ENCODE results near the gene GNG7.

GNG7 gene

GRCh38 chr19:2702170-2703076 is at the start of gene GNG7:
TSS of gene GNG7 (minus strand) at chr19:2702694. CDS start at chr19:2520688, 182,006 bp downstream.
- Histone ChIP-seq H3K27ac (ENCODE audit: low read length) (no peak within 1 kb of the TSS), H3K36me3 (ENCODE audit: control insufficient read depth in 2 of 2, insufficient read depth in 2 of 2, low read length in 2 of 2) (no peaks in the 10 kb centered on the region), H3K9ac (ENCODE audit: low read length in 2 of 2) (peak within 1 kb of the TSS; percentile 38 to 58), H3K9me3 (ENCODE audit: control insufficient read depth in 2 of 2, low read length in 2 of 2) (no peaks in the 10 kb centered on the region), H3K4me3 (ENCODE audit: low read length in 2 of 2) (peak within 1 kb of the TSS; percentile 45 to 73), H3K4me1 (ENCODE audit: control insufficient read depth, insufficient read depth, low read length) (peaks cover 9% of the 10 kb centered on the region), H3K27me3 (ENCODE audit: control insufficient read depth in 1 of 2, insufficient read depth in 2 of 2, low read length in 2 of 2) (no peaks in the 10 kb centered on the region)

DNA sequence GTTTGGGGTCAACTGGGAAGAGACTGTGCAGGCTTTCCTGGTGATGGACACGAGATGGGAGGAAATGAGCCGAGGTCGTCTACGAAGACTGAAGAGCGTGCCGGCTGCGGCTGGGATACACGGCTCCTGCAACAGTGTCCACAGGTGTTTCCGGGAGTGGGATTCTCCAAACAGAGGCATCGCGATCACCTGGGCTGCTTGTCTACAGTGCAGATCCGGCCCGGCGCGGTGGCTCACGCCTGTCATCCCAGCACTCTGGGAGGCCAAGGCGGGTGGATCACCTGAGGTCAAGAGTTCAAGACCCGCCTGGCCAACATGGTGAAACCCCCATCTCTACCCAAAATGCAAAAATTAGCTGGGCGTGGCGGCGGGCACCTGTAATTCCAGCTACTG is 48.9 kb upstream of the GNG7 start:
- Histone ChIP-seq H3K27ac (ENCODE audit: low read length) (no peak overlapping the region), H3K4me3 (ENCODE audit: low read length in 2 of 2) (no peak overlapping the region), H3K36me3 (ENCODE audit: control insufficient read depth in 2 of 2, insufficient read depth in 2 of 2, low read length in 2 of 2) (peaks cover 4 to 14% of the 10 kb centered on the region in 2 donors), H3K9me3 (ENCODE audit: control insufficient read depth in 2 of 2, low read length in 2 of 2) (no peaks in the 10 kb centered on the region), H3K4me1 (ENCODE audit: control insufficient read depth, insufficient read depth, low read length) (peaks cover 4% of the 10 kb centered on the region), H3K9ac (ENCODE audit: low read length in 2 of 2) (no peak overlapping the region), H3K27me3 (ENCODE audit: control insufficient read depth in 1 of 2, insufficient read depth in 2 of 2, low read length in 2 of 2) (no peaks in the 10 kb centered on the region)

DNA sequence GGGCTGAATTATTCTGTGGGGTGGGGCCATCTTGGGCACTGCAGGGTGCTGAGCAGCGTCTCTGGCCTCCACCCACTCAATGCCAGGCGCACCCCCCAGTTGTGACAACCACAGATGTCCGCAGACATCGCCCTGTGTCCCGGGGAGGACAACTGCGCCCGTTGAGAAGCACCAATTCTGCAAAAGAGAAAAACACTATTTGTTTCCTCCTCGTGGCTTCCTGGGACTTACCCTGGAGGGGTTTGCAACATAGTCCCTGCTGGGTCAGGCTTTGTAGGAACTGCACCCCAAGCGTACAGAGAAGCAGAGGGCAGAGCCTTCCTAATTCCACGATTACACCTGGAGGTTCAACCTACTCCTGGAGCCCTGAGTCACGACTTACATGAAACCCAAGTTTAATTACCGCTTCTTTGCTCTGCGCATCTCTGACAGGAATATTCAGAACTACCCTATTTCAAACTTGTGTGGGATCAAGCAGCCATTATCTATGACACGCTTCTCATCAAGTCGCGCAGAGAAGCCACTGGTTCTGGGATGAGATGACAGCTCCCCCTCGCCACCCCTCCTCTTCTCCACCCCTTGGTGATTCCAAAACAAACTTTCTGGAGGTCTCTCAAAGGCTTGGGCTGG is 48.4 kb upstream of the GNG7 start:
- Histone ChIP-seq H3K27me3 (ENCODE audit: control insufficient read depth in 1 of 2, insufficient read depth in 2 of 2, low read length in 2 of 2) (no peaks in the 10 kb centered on the region), H3K9me3 (ENCODE audit: control insufficient read depth in 2 of 2, low read length in 2 of 2) (no peaks in the 10 kb centered on the region), H3K36me3 (ENCODE audit: control insufficient read depth in 2 of 2, insufficient read depth in 2 of 2, low read length in 2 of 2) (peaks cover 4 to 14% of the 10 kb centered on the region in 2 donors), H3K27ac (ENCODE audit: low read length) (no peak overlapping the region), H3K4me1 (ENCODE audit: control insufficient read depth, insufficient read depth, low read length) (peaks cover 4% of the 10 kb centered on the region), H3K4me3 (ENCODE audit: low read length in 2 of 2) (no peak overlapping the region), H3K9ac (ENCODE audit: low read length in 2 of 2) (no peak overlapping the region)

DNA sequence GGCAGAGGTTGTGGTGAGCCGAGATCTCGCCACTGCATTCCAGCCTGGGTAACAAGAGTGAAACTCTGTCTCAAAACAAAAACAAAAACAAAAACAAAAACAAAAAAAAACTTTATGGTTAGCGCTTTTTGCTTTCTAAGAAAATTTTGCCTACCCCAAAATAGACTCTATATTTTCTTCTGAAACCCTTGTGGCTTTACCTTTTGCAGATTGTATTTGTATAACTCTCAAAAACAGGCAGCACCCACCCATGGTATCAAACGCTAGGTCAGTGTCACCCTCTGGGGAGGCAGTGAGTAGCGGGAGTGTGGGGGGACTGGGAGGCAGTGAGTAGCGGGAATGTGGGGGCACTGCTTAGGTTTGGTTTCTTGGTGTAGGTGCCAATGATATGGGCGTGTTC is 44.9 kb upstream of the GNG7 start:
- Histone ChIP-seq H3K4me1 (ENCODE audit: control insufficient read depth, insufficient read depth, low read length) (peaks cover 4% of the 10 kb centered on the region), H3K27ac (ENCODE audit: low read length) (no peak overlapping the region), H3K27me3 (ENCODE audit: control insufficient read depth in 1 of 2, insufficient read depth in 2 of 2, low read length in 2 of 2) (peaks cover 0 to 3% of the 10 kb centered on the region in 2 donors), H3K36me3 (ENCODE audit: control insufficient read depth in 2 of 2, insufficient read depth in 2 of 2, low read length in 2 of 2) (no peaks in the 10 kb centered on the region), H3K4me3 (ENCODE audit: low read length in 2 of 2) (no peak overlapping the region), H3K9ac (ENCODE audit: low read length in 2 of 2) (no peak overlapping the region), H3K9me3 (ENCODE audit: control insufficient read depth in 2 of 2, low read length in 2 of 2) (no peaks in the 10 kb centered on the region)

GRCh38 chr19:2744113-2744512 is 41.6 kb upstream of the GNG7 start:
- H3K4me3 ChIP-seq (ENCODE audit: low read length in 2 of 2) = no peak overlapping the region
- peaks cover 0 to 3% of the 10 kb centered on the region in 2 donors for H3K27me3 ChIP-seq (ENCODE audit: control insufficient read depth in 1 of 2, insufficient read depth in 2 of 2, low read length in 2 of 2)
- H3K9me3 ChIP-seq (ENCODE audit: control insufficient read depth in 2 of 2, low read length in 2 of 2) = no peaks in the 10 kb centered on the region
- H3K36me3 ChIP-seq (ENCODE audit: control insufficient read depth in 2 of 2, insufficient read depth in 2 of 2, low read length in 2 of 2) = no peaks in the 10 kb centered on the region
- H3K4me1 ChIP-seq (ENCODE audit: control insufficient read depth, insufficient read depth, low read length) = peaks cover 9% of the 10 kb centered on the region
- H3K27ac ChIP-seq (ENCODE audit: low read length) = no peak overlapping the region
- H3K9ac ChIP-seq (ENCODE audit: low read length in 2 of 2) = no peak overlapping the region

DNA sequence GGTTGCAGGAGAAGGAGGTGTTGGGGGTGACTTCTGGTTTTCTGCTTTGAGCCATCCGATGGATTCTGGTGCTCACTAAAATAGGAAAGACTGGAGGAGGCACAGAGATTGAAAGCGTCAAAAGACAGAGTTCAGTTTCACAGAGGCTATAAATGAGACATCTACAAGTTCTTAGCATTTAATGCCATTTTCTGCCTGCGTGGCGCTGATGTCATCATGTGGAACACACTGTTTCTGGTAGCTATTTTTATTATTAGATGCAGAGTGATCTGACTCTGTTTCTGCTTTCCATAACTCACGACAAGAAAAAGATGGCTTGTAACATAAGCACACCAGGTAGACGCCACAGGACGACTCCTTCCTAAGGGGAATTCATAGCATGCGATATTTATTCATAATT is 40.6 kb upstream of the GNG7 start:
- Histone ChIP-seq H3K9me3 (ENCODE audit: control insufficient read depth in 2 of 2, low read length in 2 of 2) (no peaks in the 10 kb centered on the region), H3K4me1 (ENCODE audit: control insufficient read depth, insufficient read depth, low read length) (peaks cover 14% of the 10 kb centered on the region), H3K36me3 (ENCODE audit: control insufficient read depth in 2 of 2, insufficient read depth in 2 of 2, low read length in 2 of 2) (no peaks in the 10 kb centered on the region), H3K4me3 (ENCODE audit: low read length in 2 of 2) (no peak overlapping the region), H3K27me3 (ENCODE audit: control insufficient read depth in 1 of 2, insufficient read depth in 2 of 2, low read length in 2 of 2) (peaks cover 0 to 3% of the 10 kb centered on the region in 2 donors), H3K27ac (ENCODE audit: low read length) (no peak overlapping the region), H3K9ac (ENCODE audit: low read length in 2 of 2) (no peak overlapping the region)

GRCh38 chr19:2740314-2740656 is 37.8 kb upstream of the GNG7 start:
- Histone ChIP-seq H3K36me3 (ENCODE audit: control insufficient read depth in 2 of 2, insufficient read depth in 2 of 2, low read length in 2 of 2) (peaks cover 8% of the 10 kb centered on the region in 2 donors), H3K4me3 (ENCODE audit: low read length in 2 of 2) (peak overlapping the region in 1 of 2 donors; percentile 93), H3K27ac (ENCODE audit: low read length) (no peak overlapping the region), H3K9ac (ENCODE audit: low read length in 2 of 2) (no peak overlapping the region), H3K9me3 (ENCODE audit: control insufficient read depth in 2 of 2, low read length in 2 of 2) (no peaks in the 10 kb centered on the region), H3K4me1 (ENCODE audit: control insufficient read depth, insufficient read depth, low read length) (peaks cover 15% of the 10 kb centered on the region), H3K27me3 (ENCODE audit: control insufficient read depth in 1 of 2, insufficient read depth in 2 of 2, low read length in 2 of 2) (peaks cover 0 to 3% of the 10 kb centered on the region in 2 donors)

- H3K9ac ChIP-seq (ENCODE audit: low read length in 2 of 2) = peak within 1 kb of the TSS; percentile 74 to 78
- peaks cover 15% of the 10 kb centered on the region for H3K4me1 ChIP-seq (ENCODE audit: control insufficient read depth, insufficient read depth, low read length)
- H3K27me3 ChIP-seq (ENCODE audit: control insufficient read depth in 1 of 2, insufficient read depth in 2 of 2, low read length in 2 of 2) = peaks cover 0 to 3% of the 10 kb centered on the region in 2 donors
- H3K27ac ChIP-seq (ENCODE audit: low read length) = no peak within 1 kb of the TSS
- H3K4me3 ChIP-seq (ENCODE audit: low read length in 2 of 2) = peak within 1 kb of the TSS; percentile 87 to 93
- H3K36me3 ChIP-seq (ENCODE audit: control insufficient read depth in 2 of 2, insufficient read depth in 2 of 2, low read length in 2 of 2) = peaks cover 8 to 10% of the 10 kb centered on the region in 2 donors
- H3K9me3 ChIP-seq (ENCODE audit: control insufficient read depth in 2 of 2, low read length in 2 of 2) = no peaks in the 10 kb centered on the region
Measured at GRCh38 chr19:2739602-2740313, 37.3 kb upstream of the GNG7 start, which contains the start of gene SLC39A3. TSS of gene SLC39A3 (minus strand) at chr19:2740017. CDS start at chr19:2737257, 2,760 bp downstream.

GRCh38 chr19:2736550-2737190 is 34.2 kb upstream of the GNG7 start:
- H3K9ac ChIP-seq (ENCODE audit: low read length in 2 of 2) = no peak overlapping the region
- H3K27ac ChIP-seq (ENCODE audit: low read length) = no peak overlapping the region
- peaks cover 8 to 12% of the 10 kb centered on the region in 2 donors for H3K36me3 ChIP-seq (ENCODE audit: control insufficient read depth in 2 of 2, insufficient read depth in 2 of 2, low read length in 2 of 2)
- H3K4me3 ChIP-seq (ENCODE audit: low read length in 2 of 2) = no peak overlapping the region
- H3K4me1 ChIP-seq (ENCODE audit: control insufficient read depth, insufficient read depth, low read length) = peaks cover 15% of the 10 kb centered on the region
- no peaks in the 10 kb centered on the region for H3K27me3 ChIP-seq (ENCODE audit: control insufficient read depth in 1 of 2, insufficient read depth in 2 of 2, low read length in 2 of 2)
- H3K9me3 ChIP-seq (ENCODE audit: control insufficient read depth in 2 of 2, low read length in 2 of 2) = no peaks in the 10 kb centered on the region

DNA sequence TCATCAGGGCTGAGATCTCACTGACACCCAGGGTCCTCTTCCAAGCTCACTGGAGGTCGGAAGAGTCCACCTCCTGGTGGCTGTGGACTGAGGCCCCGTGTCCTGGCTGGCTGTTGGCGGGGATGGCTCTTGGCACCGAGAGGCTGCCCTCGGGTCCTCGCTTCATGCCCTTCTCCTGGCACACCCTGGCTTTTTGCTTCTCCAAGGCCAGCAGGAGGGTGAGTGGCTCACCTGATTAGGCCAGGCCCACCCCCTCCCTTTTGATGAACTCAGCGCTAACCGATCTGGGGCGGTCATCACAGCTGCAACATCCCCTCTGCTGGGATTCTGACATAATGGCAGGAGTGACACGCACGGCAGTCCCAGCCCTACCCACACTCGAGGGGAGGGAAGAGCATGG is 32.9 kb upstream of the GNG7 start:
- H3K36me3 ChIP-seq (ENCODE audit: control insufficient read depth in 2 of 2, insufficient read depth in 2 of 2, low read length in 2 of 2) = peaks cover 8 to 12% of the 10 kb centered on the region in 2 donors
- no peaks in the 10 kb centered on the region for H3K27me3 ChIP-seq (ENCODE audit: control insufficient read depth in 1 of 2, insufficient read depth in 2 of 2, low read length in 2 of 2)
- no peaks in the 10 kb centered on the region for H3K9me3 ChIP-seq (ENCODE audit: control insufficient read depth in 2 of 2, low read length in 2 of 2)
- H3K9ac ChIP-seq (ENCODE audit: low read length in 2 of 2) = no peak overlapping the region
- H3K4me1 ChIP-seq (ENCODE audit: control insufficient read depth, insufficient read depth, low read length) = peaks cover 15% of the 10 kb centered on the region
- H3K27ac ChIP-seq (ENCODE audit: low read length) = no peak overlapping the region
- no peak overlapping the region for H3K4me3 ChIP-seq (ENCODE audit: low read length in 2 of 2)
